ENCODE results near the gene CPLX1.
"Not testable (repeated sequence)": the region's sequence is repeated elsewhere in the genome, so short reads cannot be mapped to it uniquely, and the experiment has no call there.

The CPLX1 gene

GRCh38 chr4:789571-790465, 36.1 kb downstream of the CPLX1 start:
- DNase-seq = no peak

- no peak for DNase-seq
These were observed 37.2 kb downstream of the CPLX1 start for GRCh38 chr4:788636-789297.

GRCh38 chr4:788006-788635, 37.8 kb downstream of the CPLX1 start:
- no peak for DNase-seq

GRCh38 chr4:787561-787981, 38.4 kb downstream of the CPLX1 start:
- DNase-seq = no peak

DNA sequence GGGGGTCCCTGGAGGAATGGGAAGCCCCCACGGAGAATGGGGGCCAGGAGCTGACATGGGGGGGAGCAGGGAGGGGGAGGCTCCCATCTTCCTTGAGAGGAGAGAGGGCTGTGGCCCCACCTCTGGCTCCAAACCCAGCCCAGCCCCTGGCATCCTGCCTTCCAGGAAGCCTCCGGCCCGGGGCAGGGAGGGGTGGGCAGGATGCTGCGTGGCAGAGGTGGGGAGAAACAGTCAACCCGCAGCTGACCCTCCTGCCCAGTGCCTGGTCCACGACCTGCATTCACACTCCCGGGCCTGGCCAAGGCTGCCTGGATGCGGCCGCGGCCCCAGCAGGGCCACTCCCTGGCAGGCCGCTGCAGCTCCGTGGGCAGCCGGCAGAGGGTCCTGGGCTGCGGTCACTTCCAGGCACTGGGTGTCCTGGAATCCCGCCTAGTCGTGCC, 39.0 kb downstream of the CPLX1 start:
- DNase-seq = no peak

- DNase-seq = no peak
These were observed 39.7 kb downstream of the CPLX1 start for GRCh38 chr4:786074-786741.

- DNase-seq = no peak
These were observed 40.4 kb downstream of the CPLX1 start for GRCh38 chr4:785332-786073.

- DNase-seq = no peak
These were observed 41.3 kb downstream of the CPLX1 start for GRCh38 chr4:784401-785331.

DNA sequence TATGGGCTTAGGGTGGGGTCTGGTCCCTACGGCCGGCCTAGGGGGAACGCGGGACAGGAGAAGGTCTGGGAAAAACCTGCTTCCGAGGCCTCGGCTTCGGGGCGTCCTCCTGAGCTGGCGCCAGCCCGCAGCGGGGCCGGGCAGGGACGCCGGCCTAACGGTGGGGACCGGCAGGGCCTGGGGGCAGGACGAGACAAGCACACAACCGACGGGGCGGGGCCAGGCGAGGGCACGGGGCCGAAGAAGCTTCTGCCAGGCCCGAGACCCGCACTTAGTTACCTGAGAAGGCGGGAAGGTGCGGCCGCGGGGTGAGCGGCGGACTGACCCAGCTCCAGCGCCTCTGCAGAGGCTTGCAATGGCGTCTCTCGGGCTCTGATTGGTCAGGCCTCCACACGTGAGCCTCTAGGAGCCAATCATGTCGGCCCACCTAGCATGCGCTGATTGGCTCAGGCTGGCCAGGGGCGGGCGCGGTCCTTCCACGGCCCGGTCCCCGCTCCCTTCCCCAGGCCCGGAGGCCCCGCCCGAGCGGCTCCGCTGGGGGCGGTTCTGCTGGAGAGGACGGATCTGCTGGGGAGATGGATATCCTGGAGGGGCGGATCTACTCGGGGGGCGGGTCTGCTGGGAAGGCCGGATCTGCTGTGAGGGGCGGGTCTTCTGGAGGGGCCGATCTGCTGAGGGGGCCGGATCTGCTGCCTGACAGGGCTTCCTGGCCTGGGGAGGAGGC, 44.3 kb downstream of the CPLX1 start:
- peak; percentile 98 for DNase-seq

- no peak for DNase-seq
These were observed 45.0 kb downstream of the CPLX1 start for GRCh38 chr4:780716-781492.

DNA sequence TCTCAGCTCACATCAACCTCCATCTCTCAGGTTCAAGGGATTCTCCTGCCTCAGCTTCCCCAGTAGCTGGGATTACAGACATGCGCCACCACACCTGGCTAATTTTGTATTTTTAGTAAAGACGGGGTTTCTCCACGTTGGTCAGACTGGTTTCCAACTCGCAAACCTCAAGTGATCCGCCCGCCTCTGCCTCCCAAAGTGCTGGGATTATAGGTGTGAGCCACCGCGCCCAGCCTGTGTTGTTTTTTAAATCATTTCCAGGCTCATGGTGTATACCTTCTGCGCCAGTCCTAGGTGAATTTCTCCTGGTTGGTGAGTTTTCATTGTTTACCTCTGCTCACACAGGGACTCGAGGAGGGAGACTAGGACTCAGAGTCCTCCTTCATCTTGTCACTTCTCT, 45.7 kb downstream of the CPLX1 start:
- DNase-seq = not testable (repeated sequence)

GRCh38 chr4:779555-779954, 46.4 kb downstream of the CPLX1 start:
- DNase-seq = no peak

DNA sequence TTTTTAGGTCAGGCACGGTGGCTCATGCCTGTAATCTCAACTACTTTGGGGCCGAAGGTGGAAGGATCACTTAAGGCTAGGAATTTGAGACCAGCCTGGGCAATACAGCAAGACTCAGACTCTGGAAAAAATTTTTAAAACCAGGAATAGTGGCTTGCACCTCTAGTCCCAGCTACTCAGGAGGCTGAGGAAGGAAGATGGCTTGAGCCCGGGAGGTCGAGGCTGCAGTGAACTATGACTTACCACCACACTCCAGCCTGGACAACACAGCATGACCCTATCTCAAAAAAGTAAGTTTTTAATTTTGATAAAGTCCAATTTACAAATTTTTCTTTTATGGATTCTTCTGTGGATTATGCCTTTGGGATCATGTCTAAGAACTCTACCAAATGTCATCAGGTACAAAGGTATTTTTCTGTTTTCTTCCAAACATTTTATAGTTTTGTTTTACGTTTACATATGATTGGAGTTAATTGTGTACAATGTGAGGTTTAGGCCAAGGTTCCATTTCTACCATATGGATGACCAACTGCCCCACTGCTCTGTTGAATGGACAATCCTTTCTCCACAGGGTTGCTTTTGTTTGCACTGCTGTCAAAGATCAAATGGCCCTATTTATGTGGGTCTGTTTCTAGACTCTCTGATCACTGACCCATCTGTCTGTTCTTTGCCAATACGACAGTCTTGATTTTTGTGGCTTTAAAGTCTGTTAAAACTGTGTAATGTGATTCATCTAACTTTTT, 48.2 kb downstream of the CPLX1 start:
- DNase-seq = no peak

DNA sequence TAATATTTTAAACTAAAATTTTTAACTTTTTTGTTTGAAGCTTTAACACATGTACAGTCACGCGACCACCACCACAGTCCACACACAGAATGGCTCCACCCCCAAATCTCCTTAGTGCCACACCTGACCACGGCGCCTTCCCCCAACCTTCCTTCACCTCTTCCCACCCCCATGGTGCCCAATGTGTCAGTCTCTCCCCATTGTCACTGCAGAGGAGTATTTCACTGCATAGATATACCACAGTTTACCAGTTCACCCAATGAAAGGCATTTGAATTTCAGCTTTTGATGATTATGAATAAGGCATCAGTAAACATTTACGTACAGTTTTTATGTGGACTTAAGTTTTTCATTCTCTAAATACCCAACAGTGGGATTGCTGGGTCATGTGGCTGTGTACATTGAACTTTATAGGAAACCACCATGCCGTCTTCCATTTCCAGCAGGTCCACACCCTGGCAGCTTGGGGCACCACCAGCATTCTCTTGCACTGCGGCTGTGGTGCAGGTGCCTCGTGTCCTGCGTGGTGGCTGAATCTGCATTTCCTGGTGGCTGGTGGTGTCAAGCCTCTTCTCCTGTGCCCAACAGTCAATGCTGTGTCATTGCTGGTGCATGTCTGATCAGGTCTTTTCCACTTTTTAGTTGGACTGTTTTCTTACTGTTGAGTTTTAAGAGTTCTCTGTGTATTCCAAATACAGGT, 49.0 kb downstream of the CPLX1 start:
- no peak for DNase-seq

- not testable (repeated sequence) for DNase-seq
These were observed 50.4 kb downstream of the CPLX1 start for GRCh38 chr4:775485-775884.

GRCh38 chr4:774419-775092, 51.4 kb downstream of the CPLX1 start:
- DNase-seq = not testable (repeated sequence)

GRCh38 chr4:773214-773613, 52.7 kb downstream of the CPLX1 start:
- no peak for DNase-seq

GRCh38 chr4:772776-773175, 53.2 kb downstream of the CPLX1 start:
- DNase-seq = no peak

All from NCI-H1092 treated with DMSO at 0.1 percent for 48 hours (cell line).